GM18526 (cell line): ENCODE data around the gene ALPL.

Experiments used
- POLR2A ChIP-seq: IDR thresholded peaks from 3 replicates; pipeline ENCODE4 v1.6.1; 2011; ENCODE audit not compliant: insufficient read length; ENCODE audit errors: extremely low read depth

The ALPL gene

GRCh38 chr1:21576031-21576797 lies 67.0 kb downstream of the ALPL start:
- TF ChIP-seq POLR2A = no peak

GRCh38 chr1:21576798-21577187 lies 67.6 kb downstream of the ALPL start:
- no peak for TF ChIP-seq POLR2A

DNA sequence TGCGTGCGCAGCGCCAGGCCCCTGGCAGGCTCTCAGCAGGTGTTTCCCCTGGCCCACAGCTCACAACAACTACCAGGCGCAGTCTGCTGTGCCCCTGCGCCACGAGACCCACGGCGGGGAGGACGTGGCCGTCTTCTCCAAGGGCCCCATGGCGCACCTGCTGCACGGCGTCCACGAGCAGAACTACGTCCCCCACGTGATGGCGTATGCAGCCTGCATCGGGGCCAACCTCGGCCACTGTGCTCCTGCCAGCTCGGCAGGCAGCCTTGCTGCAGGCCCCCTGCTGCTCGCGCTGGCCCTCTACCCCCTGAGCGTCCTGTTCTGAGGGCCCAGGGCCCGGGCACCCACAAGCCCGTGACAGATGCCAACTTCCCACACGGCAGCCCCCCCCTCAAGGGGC lies 68.1 kb downstream of the ALPL start:
- no peak for TF ChIP-seq POLR2A

DNA sequence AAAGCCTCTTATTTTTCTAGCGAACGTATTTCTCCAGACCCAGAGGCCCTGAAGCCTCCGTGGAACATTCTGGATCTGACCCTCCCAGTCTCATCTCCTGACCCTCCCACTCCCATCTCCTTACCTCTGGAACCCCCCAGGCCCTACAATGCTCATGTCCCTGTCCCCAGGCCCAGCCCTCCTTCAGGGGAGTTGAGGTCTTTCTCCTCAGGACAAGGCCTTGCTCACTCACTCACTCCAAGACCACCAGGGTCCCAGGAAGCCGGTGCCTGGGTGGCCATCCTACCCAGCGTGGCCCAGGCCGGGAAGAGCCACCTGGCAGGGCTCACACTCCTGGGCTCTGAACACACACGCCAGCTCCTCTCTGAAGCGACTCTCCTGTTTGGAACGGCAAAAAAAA lies 68.7 kb downstream of the ALPL start:
- no peak for TF ChIP-seq POLR2A

DNA sequence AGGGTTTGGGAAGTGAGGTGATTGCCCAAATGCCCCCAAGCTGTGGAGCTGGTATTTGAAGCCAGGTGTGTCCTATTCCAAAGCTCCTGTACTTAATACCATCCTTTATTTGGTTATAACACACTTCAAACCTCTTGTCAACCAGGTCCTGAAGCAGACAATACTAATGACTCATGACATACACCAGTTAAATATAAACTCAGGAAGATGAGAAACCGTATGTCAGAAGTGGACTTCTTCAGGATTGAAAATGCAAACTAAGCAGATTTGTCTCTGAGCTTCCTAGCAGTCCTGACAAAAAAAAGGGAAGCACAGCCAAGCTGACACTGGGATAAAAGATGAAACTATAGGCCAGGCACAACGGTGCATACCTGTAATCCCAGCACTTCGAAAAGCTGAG lies 70.6 kb downstream of the ALPL start:
- TF ChIP-seq POLR2A = no peak

GRCh38 chr1:21584096-21584495 lies 74.9 kb downstream of the ALPL start:
- TF ChIP-seq POLR2A = no peak

DNA sequence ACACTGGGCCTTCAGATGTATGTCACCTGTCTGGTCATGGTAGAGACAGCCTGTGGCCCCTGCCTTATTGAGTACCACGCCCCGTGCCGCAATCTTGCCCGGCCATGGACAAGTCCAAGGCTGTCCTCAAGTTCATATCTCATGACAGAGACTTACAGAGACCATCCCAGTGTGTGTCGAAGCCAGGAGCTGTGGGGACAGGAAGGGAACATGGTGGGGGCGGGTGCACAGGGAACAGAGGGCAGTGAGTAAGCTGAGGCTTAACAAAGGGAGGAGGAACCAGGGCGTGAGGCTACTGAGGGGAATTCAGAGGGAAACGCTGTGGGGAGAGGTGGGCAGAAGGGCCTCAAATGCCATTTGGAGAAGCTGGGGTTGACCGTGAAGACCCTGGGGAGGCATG lies 75.8 kb downstream of the ALPL start:
- no peak for TF ChIP-seq POLR2A

- no peak for TF ChIP-seq POLR2A
Observed at GRCh38 chr1:21586222-21586621, 77.0 kb downstream of the ALPL start.

GRCh38 chr1:21586846-21587601 lies 77.8 kb downstream of the ALPL start:
- no peak for TF ChIP-seq POLR2A

DNA sequence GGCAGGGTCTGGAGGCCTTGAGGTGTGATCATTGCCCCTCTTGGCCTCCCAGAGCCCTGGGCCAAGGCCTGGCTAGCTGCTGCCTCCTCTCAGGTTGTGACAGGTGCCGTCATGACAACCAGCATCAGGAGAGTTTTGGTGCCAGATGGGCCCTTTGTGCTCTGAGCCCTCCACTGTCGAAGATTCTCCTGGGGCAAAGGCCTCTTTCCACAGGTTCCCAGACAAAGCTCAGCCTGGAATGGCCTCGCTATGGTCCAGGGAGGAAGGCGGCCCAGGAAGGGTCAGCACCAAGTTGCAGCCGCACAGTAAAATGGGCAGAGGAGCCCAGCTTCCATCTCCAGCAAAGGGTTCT lies 78.4 kb downstream of the ALPL start:
- TF ChIP-seq POLR2A = no peak

DNA sequence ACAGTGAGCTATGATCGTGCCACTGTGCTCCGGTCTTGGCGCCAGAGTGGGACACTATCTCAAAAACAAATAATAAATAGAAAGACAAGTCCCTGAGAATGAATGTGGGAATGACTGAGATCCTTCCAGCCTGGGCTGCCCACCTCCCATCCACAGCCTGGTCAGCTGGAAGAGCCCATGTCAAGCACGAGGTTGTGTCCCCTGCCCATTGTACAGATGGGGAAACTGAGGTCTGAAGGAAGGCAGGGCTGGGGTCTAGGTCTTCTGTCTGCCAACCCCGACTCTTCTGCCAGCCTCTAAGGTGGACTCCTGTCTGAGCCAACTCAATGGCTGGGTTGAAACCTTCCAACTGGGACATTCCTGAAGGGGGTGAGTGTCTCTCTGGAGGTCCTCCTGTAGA lies 80.4 kb downstream of the ALPL start:
- TF ChIP-seq POLR2A = no peak

DNA sequence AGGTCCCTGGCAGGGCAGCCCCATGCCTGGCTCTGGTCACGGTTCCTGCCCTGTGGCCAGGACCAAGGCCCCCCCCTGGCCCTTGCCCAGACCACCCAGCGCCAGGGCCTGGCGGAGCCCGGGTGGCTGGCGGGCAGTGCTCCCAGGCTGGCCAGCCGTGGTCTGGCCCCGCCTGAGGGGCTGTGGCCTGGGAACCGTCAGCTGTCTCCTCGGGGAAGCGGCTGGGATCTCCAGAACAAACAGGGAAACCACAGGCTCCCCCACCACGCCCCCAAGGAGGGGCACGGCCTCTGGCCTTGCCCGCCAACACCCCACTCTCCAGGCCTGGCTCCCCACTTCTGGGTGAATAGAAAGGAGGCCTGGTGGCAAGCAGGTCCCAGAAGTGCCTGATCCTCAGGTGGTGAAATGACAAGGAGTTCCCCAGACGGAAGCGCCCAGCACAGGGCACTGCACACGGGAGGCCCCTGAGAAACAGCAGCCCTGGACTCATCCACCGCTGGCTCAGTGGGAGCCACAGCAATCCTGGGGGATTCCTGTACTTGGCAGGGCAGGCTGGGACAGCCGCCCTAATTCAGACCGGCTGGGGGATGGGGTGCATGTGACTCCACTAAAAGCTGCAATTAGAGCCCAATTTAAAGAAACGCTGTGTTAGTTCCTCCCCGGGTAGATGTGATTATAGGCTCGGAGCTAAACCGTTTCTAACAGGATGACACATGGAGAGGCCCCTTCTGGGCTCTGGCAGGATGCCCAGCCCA lies 81.1 kb downstream of the ALPL start:
- TF ChIP-seq POLR2A = no peak

- no peak for TF ChIP-seq POLR2A
Observed at GRCh38 chr1:21590934-21591333, 81.7 kb downstream of the ALPL start.

GRCh38 chr1:21592086-21592865 lies 83.1 kb downstream of the ALPL start:
- TF ChIP-seq POLR2A = no peak

DNA sequence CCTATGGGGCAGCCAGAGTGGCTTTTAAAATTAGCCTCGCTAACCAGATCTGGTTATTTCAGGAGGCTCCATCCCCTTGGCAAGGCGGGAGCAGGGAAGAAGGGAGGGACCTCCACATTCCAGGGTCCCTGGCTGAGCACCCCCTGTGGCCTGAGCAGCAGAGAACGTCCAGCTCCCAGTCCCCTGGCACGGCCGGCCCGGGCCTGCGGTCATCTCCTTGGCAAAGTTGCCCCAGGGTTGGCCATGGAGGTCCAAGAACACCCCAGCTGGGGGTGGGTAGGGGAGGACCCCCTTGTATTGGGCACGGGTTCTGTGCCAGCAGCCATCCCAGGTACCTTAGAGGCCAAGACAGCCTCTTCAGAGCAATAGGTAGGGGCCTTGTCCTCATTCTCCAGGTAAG lies 84.0 kb downstream of the ALPL start:
- TF ChIP-seq POLR2A = no peak

DNA sequence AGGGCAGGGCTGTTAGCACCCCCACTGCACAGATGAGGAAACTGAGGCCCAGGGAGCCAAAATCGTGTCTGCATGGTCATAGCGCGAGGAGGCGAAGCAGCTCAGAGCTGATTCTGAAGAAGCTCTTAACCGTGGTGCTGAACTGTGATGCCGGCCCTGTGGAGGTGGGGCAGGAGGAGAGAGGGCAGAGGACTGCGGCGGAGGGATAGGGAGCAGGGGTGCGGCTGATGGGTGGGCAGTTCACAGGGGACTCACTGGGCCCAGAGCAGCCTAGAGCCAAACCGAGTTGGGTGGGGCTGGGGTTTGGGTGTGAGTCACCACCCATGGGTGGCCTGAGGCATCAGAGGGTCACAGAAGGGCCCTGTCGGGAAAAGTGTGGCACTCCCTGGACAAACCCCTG lies 85.3 kb downstream of the ALPL start:
- no peak for TF ChIP-seq POLR2A
